GM23338 (cell line): Measurements from ENCODE around the gene DENND4C. TPM values are rescaled to one million over a fixed set of nuclear protein-coding genes. Genes with fewer than 3 reads are reported as not detected.
A peak's percentile ranks its signal among the peaks of the same experiment; 100 is the strongest.

ENCODE experiments used
- ATAC-seq: fragments of 200-7000 bp; cut with Tn5 transposase; 3 replicates; pipeline ENCODE4 v1.9.1; 2020
- DNase-seq: peaks from one replicate; pipeline ENCODE4 v3.0.0-alpha.2; 2015; ENCODE audit warnings: low spot score
- H2AFZ ChIP-seq: fragments of 200-600 bp; sonication (generic); 2 replicates; pipeline ENCODE4 v1.8.0; 2016; ENCODE audit warnings: antibody characterized with exemption, mild to moderate bottlenecking, moderate library complexity
- H3F3A ChIP-seq: fragments of 200-600 bp; sonication (generic); replicated peaks from 2 replicates; pipeline ENCODE4 v1.8.0; 2017; ENCODE audit warnings: antibody characterized with exemption, mixed run types, low read depth
- H3K27ac ChIP-seq: fragments of 200-600 bp; sonication (generic); 2 replicates; pipeline ENCODE4 v1.6.1; 2016; ENCODE audit warnings: low read depth
- H3K27me3 ChIP-seq: fragments of 200-600 bp; sonication (generic); 2 replicates; pipeline ENCODE4 v1.8.0; 2016; ENCODE audit warnings: mild to moderate bottlenecking, mixed run types, moderate library complexity; ENCODE audit not compliant: insufficient read depth
- H3K36me3 ChIP-seq: fragments of 200-600 bp; sonication (generic); 2 replicates; pipeline ENCODE4 v1.8.0; 2016; ENCODE audit warnings: mild to moderate bottlenecking; ENCODE audit not compliant: insufficient read depth
- H3K4me1 ChIP-seq: fragments of 200-600 bp; sonication (generic); 2 replicates; pipeline ENCODE4 v1.8.0; 2016; ENCODE audit warnings: mild to moderate bottlenecking, moderate library complexity; ENCODE audit not compliant: insufficient read depth
- H3K4me2 ChIP-seq: fragments of 200-600 bp; sonication (generic); 2 replicates; pipeline ENCODE4 v1.7.1; 2017; ENCODE audit warnings: mixed run types
- H3K4me3 ChIP-seq: fragments of 200-600 bp; sonication (generic); 2 replicates; pipeline ENCODE4 v1.6.1; 2016; ENCODE audit warnings: mixed run types
- H3K79me2 ChIP-seq: fragments of 200-600 bp; sonication (generic); replicated peaks from 2 replicates; pipeline ENCODE4 v1.8.0; 2017; ENCODE audit warnings: mild to moderate bottlenecking; ENCODE audit not compliant: insufficient read depth
- H3K9me2 ChIP-seq: fragments of 200-600 bp; sonication (generic); 2 replicates; pipeline ENCODE4 v1.8.0; 2017; ENCODE audit not compliant: insufficient read depth
- H4K20me1 ChIP-seq: fragments of 200-600 bp; sonication (generic); replicated peaks from 2 replicates; pipeline ENCODE4 v1.8.0; 2017; ENCODE audit warnings: mild to moderate bottlenecking; ENCODE audit not compliant: insufficient read depth
- H3K27ac Mint-ChIP-seq: 2 replicates; pipeline ENCODE4 v1.8.0; 2020; ENCODE audit warnings: inconsistent platforms, mild to moderate bottlenecking, moderate library complexity, mixed read lengths
- H3K27me3 Mint-ChIP-seq: 3 replicates; pipeline ENCODE4 v1.8.0; 2022; ENCODE audit warnings: low read depth, mild to moderate bottlenecking, moderate library complexity, mixed read lengths, inconsistent platforms; ENCODE audit not compliant: insufficient read depth, poor library complexity
- H3K36me3 Mint-ChIP-seq: 3 replicates; pipeline ENCODE4 v1.8.0; 2021; ENCODE audit warnings: low read depth, mild to moderate bottlenecking, inconsistent platforms, moderate library complexity, mixed read lengths
- H3K4me1 Mint-ChIP-seq: 3 replicates; pipeline ENCODE4 v1.8.0; 2020; ENCODE audit warnings: mild to moderate bottlenecking, inconsistent platforms, mixed read lengths
- H3K4me3 Mint-ChIP-seq: 3 replicates; pipeline ENCODE4 v1.8.0; 2021; ENCODE audit warnings: moderate library complexity, mild to moderate bottlenecking, inconsistent platforms, mixed read lengths
- H3K9me3 Mint-ChIP-seq: 3 replicates; pipeline ENCODE4 v1.8.0; 2020; ENCODE audit warnings: moderate library complexity, mild to moderate bottlenecking, inconsistent platforms, mixed read lengths
- EZH2 ChIP-seq: fragments of 200-600 bp; sonication (generic); IDR thresholded peaks from one replicate; pipeline ENCODE4 v1.8.0; 2017; ENCODE audit warnings: antibody characterized with exemption, mild to moderate bottlenecking, low read depth; ENCODE audit not compliant: unreplicated experiment
- JUNB ChIP-seq: IDR thresholded peaks from one replicate; pipeline ENCODE4 v1.6.1; 2016; ENCODE audit warnings: antibody characterized with exemption; ENCODE audit not compliant: unreplicated experiment
- NANOG ChIP-seq: IDR thresholded peaks from 2 replicates; pipeline ENCODE4 v1.6.1; 2016; ENCODE audit warnings: antibody characterized with exemption, borderline replicate concordance
- POLR2AphosphoS5 ChIP-seq: IDR thresholded peaks from 2 replicates; pipeline ENCODE4 v1.6.1; 2016; ENCODE audit warnings: antibody characterized with exemption, low read depth
- STAT1 ChIP-seq: IDR thresholded peaks from one replicate; pipeline ENCODE4 v1.6.1; 2016; ENCODE audit warnings: antibody characterized with exemption; ENCODE audit not compliant: unreplicated experiment
- polyA plus RNA-seq: library from polyadenylated mRNA; unstranded; fragments of >200 nt; fragmentation: Nextera tagmentation; extraction: Ambion mirVana; gene quantifications from 2 replicates; pipeline ENCODE4 v1.2.1, GENCODE V29; 2016
- total RNA-seq: library from RNA; depleted of rRNA; stranded (reverse); fragments of >200 nt; shearing (Covaris generic); gene quantifications from 2 replicates; pipeline ENCODE4 v1.2.3, GENCODE V29; 2014
- TF ChIP-seq, protein P1 (sequence below): fragments of 250-450 bp; sonication (Bioruptor Pico); IDR thresholded peaks from 2 replicates; pipeline ENCODE4 v1.5.0; 2020; ENCODE audit warnings: mild to moderate bottlenecking, moderate library complexity
- TF ChIP-seq, protein P2 (sequence below): IDR thresholded peaks from 2 replicates; pipeline ENCODE4 v1.6.1; 2016; ENCODE audit warnings: antibody characterized with exemption
- TF ChIP-seq, protein P3 (sequence below), 2 experiments: fragments of 200-600 bp in 1 of 2; sonication (generic) in 1 of 2; conservative IDR thresholded peaks; 2 replicates each; pipeline versions ENCODE4 v1.5.1 to v1.6.1; 2016 to 2017; ENCODE audit warnings: antibody characterized with exemption in 2 of 2, low read depth in 2 of 2, mild to moderate bottlenecking in 2 of 2, moderate library complexity in 1 of 2

Gene DENND4C
- total and polyA plus RNA-seq, 2 experiments from 2014 or later = 6.4 to 30.8 TPM

DNA sequence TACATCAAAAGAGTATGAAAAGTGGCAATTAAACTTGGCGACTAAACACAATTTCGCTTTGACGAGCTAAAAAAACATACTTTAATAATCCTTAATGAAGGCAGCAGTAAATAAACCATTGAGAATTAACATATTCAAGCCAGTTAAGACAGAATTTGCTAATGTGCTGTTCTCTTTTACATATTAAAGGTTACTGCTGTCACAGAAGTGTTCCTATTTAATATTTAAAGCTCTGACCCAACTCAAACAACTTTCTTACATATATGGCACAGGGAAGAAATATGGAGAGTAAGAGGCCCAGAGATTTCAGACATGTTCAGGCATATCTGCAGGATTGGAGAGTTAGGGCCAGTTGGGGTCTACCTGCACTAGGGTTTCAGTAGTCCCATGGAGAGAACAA is 16.7 kb upstream of the DENND4C start:
- Mint-ChIP-seq H3K27me3 (peaks cover 2% of the 10 kb centered on the region), H3K4me1 (peaks cover 9% of the 10 kb centered on the region; the same call in 2 of the 3 replicates), H3K4me3 (no peak overlapping the region), H3K27ac (peak overlapping the region; percentile 63), H3K9me3 (no peaks in the 10 kb centered on the region), H3K36me3 (no peaks in the 10 kb centered on the region)
- no peak for DNase-seq
- H3F3A ChIP-seq = no peaks in the 10 kb centered on the region
- H3K4me2 ChIP-seq = peak overlapping the region; percentile 46
- H3K4me3 ChIP-seq = no peak overlapping the region
- no peaks in the 10 kb centered on the region for H3K79me2 ChIP-seq
- H3K36me3 ChIP-seq = no peaks in the 10 kb centered on the region
- no peaks in the 10 kb centered on the region for H3K9me2 ChIP-seq
- no peak overlapping the region for H3K27ac ChIP-seq
- TF ChIP-seq EZH2 = no peak
- no peak for TF ChIP-seq JUNB
- TF ChIP-seq, protein P1, sequence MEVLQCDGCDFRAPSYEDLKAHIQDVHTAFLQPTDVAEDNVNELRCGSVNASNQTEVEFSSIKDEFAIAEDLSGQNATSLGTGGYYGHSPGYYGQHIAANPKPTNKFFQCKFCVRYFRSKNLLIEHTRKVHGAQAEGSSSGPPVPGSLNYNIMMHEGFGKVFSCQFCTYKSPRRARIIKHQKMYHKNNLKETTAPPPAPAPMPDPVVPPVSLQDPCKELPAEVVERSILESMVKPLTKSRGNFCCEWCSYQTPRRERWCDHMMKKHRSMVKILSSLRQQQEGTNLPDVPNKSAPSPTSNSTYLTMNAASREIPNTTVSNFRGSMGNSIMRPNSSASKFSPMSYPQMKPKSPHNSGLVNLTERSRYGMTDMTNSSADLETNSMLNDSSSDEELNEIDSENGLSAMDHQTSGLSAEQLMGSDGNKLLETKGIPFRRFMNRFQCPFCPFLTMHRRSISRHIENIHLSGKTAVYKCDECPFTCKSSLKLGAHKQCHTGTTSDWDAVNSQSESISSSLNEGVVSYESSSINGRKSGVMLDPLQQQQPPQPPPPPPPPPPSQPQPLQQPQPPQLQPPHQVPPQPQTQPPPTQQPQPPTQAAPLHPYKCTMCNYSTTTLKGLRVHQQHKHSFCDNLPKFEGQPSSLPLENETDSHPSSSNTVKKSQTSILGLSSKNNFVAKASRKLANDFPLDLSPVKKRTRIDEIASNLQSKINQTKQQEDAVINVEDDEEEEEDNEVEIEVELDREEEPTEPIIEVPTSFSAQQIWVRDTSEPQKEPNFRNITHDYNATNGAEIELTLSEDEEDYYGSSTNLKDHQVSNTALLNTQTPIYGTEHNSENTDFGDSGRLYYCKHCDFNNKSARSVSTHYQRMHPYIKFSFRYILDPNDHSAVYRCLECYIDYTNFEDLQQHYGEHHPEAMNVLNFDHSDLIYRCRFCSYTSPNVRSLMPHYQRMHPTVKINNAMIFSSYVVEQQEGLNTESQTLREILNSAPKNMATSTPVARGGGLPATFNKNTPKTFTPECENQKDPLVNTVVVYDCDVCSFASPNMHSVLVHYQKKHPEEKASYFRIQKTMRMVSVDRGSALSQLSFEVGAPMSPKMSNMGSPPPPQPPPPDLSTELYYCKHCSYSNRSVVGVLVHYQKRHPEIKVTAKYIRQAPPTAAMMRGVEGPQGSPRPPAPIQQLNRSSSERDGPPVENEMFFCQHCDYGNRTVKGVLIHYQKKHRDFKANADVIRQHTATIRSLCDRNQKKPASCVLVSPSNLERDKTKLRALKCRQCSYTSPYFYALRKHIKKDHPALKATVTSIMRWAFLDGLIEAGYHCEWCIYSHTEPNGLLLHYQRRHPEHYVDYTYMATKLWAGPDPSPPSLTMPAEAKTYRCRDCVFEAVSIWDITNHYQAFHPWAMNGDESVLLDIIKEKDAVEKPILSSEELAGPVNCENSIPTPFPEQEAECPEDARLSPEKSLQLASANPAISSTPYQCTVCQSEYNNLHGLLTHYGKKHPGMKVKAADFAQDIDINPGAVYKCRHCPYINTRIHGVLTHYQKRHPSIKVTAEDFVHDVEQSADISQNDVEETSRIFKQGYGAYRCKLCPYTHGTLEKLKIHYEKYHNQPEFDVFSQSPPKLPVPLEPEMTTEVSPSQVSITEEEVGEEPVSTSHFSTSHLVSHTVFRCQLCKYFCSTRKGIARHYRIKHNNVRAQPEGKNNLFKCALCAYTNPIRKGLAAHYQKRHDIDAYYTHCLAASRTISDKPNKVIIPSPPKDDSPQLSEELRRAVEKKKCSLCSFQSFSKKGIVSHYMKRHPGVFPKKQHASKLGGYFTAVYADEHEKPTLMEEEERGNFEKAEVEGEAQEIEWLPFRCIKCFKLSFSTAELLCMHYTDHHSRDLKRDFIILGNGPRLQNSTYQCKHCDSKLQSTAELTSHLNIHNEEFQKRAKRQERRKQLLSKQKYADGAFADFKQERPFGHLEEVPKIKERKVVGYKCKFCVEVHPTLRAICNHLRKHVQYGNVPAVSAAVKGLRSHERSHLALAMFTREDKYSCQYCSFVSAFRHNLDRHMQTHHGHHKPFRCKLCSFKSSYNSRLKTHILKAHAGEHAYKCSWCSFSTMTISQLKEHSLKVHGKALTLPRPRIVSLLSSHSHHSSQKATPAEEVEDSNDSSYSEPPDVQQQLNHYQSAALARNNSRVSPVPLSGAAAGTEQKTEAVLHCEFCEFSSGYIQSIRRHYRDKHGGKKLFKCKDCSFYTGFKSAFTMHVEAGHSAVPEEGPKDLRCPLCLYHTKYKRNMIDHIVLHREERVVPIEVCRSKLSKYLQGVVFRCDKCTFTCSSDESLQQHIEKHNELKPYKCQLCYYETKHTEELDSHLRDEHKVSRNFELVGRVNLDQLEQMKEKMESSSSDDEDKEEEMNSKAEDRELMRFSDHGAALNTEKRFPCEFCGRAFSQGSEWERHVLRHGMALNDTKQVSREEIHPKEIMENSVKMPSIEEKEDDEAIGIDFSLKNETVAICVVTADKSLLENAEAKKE (CRISPR knock-in tag) = no peak
- TF ChIP-seq, protein P2, sequence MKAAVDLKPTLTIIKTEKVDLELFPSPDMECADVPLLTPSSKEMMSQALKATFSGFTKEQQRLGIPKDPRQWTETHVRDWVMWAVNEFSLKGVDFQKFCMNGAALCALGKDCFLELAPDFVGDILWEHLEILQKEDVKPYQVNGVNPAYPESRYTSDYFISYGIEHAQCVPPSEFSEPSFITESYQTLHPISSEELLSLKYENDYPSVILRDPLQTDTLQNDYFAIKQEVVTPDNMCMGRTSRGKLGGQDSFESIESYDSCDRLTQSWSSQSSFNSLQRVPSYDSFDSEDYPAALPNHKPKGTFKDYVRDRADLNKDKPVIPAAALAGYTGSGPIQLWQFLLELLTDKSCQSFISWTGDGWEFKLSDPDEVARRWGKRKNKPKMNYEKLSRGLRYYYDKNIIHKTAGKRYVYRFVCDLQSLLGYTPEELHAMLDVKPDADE = no peak
- no peak for TF ChIP-seq NANOG
- no peak for TF ChIP-seq STAT1
- TF ChIP-seq, protein P3, sequence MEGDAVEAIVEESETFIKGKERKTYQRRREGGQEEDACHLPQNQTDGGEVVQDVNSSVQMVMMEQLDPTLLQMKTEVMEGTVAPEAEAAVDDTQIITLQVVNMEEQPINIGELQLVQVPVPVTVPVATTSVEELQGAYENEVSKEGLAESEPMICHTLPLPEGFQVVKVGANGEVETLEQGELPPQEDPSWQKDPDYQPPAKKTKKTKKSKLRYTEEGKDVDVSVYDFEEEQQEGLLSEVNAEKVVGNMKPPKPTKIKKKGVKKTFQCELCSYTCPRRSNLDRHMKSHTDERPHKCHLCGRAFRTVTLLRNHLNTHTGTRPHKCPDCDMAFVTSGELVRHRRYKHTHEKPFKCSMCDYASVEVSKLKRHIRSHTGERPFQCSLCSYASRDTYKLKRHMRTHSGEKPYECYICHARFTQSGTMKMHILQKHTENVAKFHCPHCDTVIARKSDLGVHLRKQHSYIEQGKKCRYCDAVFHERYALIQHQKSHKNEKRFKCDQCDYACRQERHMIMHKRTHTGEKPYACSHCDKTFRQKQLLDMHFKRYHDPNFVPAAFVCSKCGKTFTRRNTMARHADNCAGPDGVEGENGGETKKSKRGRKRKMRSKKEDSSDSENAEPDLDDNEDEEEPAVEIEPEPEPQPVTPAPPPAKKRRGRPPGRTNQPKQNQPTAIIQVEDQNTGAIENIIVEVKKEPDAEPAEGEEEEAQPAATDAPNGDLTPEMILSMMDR (conservative IDR thresholded peaks at IDR 0.05; ENCODE audit: low read depth in 2 of 2) = no peak
- TF ChIP-seq POLR2AphosphoS5 = no peak
- H3K4me1 ChIP-seq = peaks cover 15% of the 10 kb centered on the region
- H3K27me3 ChIP-seq = no peaks in the 10 kb centered on the region
- H4K20me1 ChIP-seq = 0 out of 2 replicates have a peak, but pooled peaks cover 3% of the 10 kb centered on the region
- no peak overlapping the region for H2AFZ ChIP-seq
- no peak for ATAC-seq
